Mucosa of stomach (tissue), 1 donor: Measurements from ENCODE around the gene PEAK3.

ENCODE experiments used
- H3K27me3 ChIP-seq: one replicate; pipeline ENCODE4 v1.7.0; 2013; ENCODE audit warnings: mild to moderate bottlenecking, low read length; ENCODE audit not compliant: control insufficient read depth, insufficient read depth
- H3K36me3 ChIP-seq: one replicate; pipeline ENCODE4 v1.7.0; 2013; ENCODE audit warnings: low read length; ENCODE audit not compliant: control insufficient read depth, insufficient read depth
- H3K4me1 ChIP-seq: one replicate; pipeline ENCODE4 v1.7.0; 2013; ENCODE audit warnings: mild to moderate bottlenecking, low read length; ENCODE audit not compliant: control insufficient read depth, insufficient read depth
- H3K4me3 ChIP-seq: one replicate; pipeline ENCODE4 v1.7.0; 2013; ENCODE audit warnings: low read length
- H3K9ac ChIP-seq: one replicate; pipeline ENCODE4 v1.7.0; 2013; ENCODE audit warnings: mild to moderate bottlenecking, low read length, moderate library complexity
- H3K9me3 ChIP-seq: one replicate; pipeline ENCODE4 v1.7.0; 2013; ENCODE audit warnings: mild to moderate bottlenecking, low read length, moderate library complexity; ENCODE audit not compliant: control insufficient read depth
- donor health status: Pancreatic carcinoma.

The PEAK3 gene

GRCh38 chr19:2309734-2310362, 27.9 kb upstream of the PEAK3 start:
- Histone ChIP-seq H3K9me3 (no peaks in the 10 kb centered on the region), H3K9ac (no peak overlapping the region), H3K36me3 (no peaks in the 10 kb centered on the region), H3K27me3 (peaks cover 56% of the 10 kb centered on the region), H3K4me1 (no peaks in the 10 kb centered on the region), H3K4me3 (no peak overlapping the region)

DNA sequence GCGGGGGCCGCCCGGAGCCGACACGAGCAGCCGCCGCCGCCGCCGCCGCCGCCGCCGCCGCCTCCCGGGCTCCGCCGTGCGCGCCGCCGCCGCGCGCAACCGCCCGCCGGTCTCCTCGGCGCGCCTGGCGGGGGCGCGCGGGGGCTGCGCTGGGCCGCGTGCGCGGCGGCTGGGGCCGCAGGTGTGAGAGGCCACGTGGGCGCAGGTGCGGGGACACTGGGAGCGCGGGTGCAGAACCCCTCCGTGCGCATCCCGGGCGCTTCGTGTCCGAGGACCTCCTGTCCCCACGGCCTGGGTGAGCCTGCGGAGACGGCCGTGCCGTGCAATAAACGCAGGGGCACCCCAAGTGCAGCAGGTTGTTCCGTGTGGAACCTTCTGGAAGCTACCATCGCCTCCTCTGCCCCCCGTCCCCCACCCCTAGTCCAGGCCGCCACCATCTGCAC, 26.2 kb upstream of the PEAK3 start, which contains the start of gene LINGO3:
Gene LINGO3, minus strand, starts transcription at position 41 of the 443 bp plus-strand sequence. CDS start 16,378 bp downstream, outside the sequence.
- Histone ChIP-seq H3K27me3 (peaks cover 64% of the 10 kb centered on the region), H3K9ac (no peak within 1 kb of the TSS), H3K36me3 (no peaks in the 10 kb centered on the region), H3K4me3 (no peak within 1 kb of the TSS), H3K4me1 (no peaks in the 10 kb centered on the region), H3K9me3 (no peaks in the 10 kb centered on the region)

- Histone ChIP-seq H3K27me3 (peaks cover 64% of the 10 kb centered on the region), H3K4me1 (peaks cover 2% of the 10 kb centered on the region), H3K9me3 (no peaks in the 10 kb centered on the region), H3K9ac (no peak overlapping the region), H3K36me3 (no peaks in the 10 kb centered on the region), H3K4me3 (no peak overlapping the region)
Measured at GRCh38 chr19:2307518-2308012, 25.6 kb upstream of the PEAK3 start.

DNA sequence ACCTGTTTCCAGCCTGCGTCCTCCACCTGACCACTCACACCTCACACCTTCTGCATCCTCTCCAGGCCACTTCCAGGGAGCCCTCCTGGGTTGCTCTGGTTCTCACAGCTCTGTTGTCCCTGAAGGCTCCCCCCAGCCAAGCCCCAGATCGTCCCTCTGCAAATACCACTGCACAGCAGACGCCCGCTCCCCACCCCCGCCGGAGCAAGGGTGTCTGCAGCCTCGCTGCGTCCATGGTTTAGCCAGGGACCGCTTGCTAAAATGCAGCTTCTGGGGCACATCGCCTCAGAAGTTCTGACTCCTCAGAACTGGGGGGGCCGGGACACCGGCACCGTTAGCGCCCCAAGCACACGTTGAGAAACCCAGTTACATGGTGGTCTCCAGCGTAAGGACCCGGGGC, 25.0 kb upstream of the PEAK3 start:
- Histone ChIP-seq H3K9me3 (no peaks in the 10 kb centered on the region), H3K36me3 (no peaks in the 10 kb centered on the region), H3K4me3 (no peak overlapping the region), H3K27me3 (peaks cover 64% of the 10 kb centered on the region), H3K9ac (no peak overlapping the region), H3K4me1 (peaks cover 7% of the 10 kb centered on the region)

DNA sequence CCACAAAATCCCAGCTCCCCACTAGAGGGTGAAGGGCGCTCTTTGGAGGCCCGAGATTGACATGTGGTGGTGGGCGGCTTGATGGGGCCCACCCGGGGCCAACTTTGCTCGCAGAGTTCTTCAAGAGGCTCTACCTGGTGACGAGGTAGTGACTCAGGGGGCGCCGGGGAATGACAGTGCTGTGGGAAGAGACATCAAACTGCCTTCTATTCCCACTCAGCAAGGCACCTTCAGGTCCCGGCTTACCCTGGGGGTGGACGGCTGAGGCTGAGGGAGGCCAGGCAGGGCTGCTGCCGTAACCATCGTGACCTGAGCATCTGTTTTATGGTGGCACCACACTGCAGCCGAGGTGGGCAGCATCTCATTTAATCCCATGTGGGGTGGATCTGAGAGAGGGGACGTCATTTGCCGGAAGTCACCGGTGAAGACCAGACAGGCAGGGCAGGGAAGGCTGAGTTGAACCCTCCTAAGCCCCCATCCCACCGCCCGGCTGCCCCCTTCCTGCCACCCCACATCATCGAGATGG, 24.4 kb upstream of the PEAK3 start:
- Histone ChIP-seq H3K27me3 (peaks cover 65% of the 10 kb centered on the region), H3K9me3 (no peaks in the 10 kb centered on the region), H3K9ac (no peak overlapping the region)

GRCh38 chr19:2305452-2306280, 23.7 kb upstream of the PEAK3 start:
- peaks cover 7% of the 10 kb centered on the region for H3K4me1 ChIP-seq
- H3K4me3 ChIP-seq = no peak overlapping the region
- H3K9me3 ChIP-seq = no peaks in the 10 kb centered on the region
- no peak overlapping the region for H3K9ac ChIP-seq
- H3K36me3 ChIP-seq = no peaks in the 10 kb centered on the region
- peaks cover 69% of the 10 kb centered on the region for H3K27me3 ChIP-seq

More for the DNA sequence above, 24.4 kb upstream of the PEAK3 start:
- Histone ChIP-seq H3K4me1 (peaks cover 7% of the 10 kb centered on the region), H3K36me3 (no peaks in the 10 kb centered on the region), H3K4me3 (no peak overlapping the region)

DNA sequence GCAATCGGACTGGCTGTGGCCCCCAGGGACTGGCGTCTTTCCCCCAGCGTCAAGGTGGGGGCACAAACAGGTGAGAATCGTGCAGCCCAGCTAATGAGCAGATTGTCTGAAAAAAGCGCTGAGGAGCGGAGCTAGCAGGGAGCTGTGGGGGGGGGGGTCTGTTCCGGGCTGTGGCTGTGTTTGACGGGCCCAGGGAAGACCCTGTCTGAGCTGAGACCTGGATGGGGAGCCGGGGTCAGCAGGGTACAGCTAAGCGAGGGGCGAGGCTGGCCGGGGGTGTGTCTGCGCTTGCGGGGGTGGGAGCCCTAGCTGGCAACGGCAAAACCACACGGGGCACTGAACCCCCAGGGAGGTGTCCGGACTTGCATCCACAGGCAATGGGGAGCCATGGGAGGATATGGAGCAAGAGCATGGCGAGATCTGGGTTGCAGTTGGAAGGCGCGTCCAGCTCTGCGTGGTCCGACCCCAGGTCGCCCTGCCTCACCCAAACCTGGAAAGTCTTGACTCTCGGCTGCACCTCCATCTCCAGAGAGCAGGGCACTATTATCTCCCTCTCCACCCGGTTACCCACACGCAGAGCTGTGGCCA, 21.3 kb upstream of the PEAK3 start:
- peaks cover 58% of the 10 kb centered on the region for H3K27me3 ChIP-seq
- no peaks in the 10 kb centered on the region for H3K36me3 ChIP-seq
- no peak overlapping the region for H3K9ac ChIP-seq
- peaks cover 7% of the 10 kb centered on the region for H3K4me1 ChIP-seq
- no peaks in the 10 kb centered on the region for H3K9me3 ChIP-seq
- H3K4me3 ChIP-seq = no peak overlapping the region

- Histone ChIP-seq H3K9me3 (no peaks in the 10 kb centered on the region), H3K4me3 (no peak overlapping the region), H3K4me1 (peaks cover 7% of the 10 kb centered on the region), H3K27me3 (peaks cover 53% of the 10 kb centered on the region), H3K9ac (no peak overlapping the region), H3K36me3 (no peaks in the 10 kb centered on the region)
Measured at GRCh38 chr19:2302319-2303210, 20.6 kb upstream of the PEAK3 start.

DNA sequence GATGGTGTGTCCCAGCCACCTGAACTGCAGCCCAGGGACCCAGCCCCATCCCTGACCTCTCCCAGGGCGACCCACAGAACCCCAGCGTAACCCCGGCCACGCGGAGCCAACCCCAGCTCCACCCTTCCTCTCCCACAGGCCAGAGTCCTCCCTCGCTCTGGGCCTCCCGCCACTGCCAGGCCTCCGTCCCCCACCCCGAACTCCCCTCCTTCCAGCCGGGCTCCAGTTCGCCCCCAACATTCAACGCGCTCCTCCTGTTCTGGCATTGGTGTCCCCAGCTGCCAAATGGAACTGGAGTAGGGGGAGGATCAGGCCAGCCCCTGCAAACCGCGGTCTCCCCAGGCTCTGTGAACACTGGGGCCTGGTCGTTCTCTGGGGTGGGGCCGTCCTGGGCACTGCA, 18.6 kb upstream of the PEAK3 start:
- H3K9ac ChIP-seq = no peak overlapping the region
- H3K4me3 ChIP-seq = no peak overlapping the region
- peaks cover 7% of the 10 kb centered on the region for H3K4me1 ChIP-seq
- H3K27me3 ChIP-seq = peaks cover 42% of the 10 kb centered on the region
- no peaks in the 10 kb centered on the region for H3K36me3 ChIP-seq
- H3K9me3 ChIP-seq = no peaks in the 10 kb centered on the region

GRCh38 chr19:2296141-2296540, 14.2 kb upstream of the PEAK3 start:
- Histone ChIP-seq H3K4me3 (no peak overlapping the region), H3K27me3 (peaks cover 49% of the 10 kb centered on the region), H3K36me3 (no peaks in the 10 kb centered on the region), H3K9ac (no peak overlapping the region), H3K4me1 (peaks cover 2% of the 10 kb centered on the region), H3K9me3 (no peaks in the 10 kb centered on the region)

- peaks cover 10% of the 10 kb centered on the region for H3K4me1 ChIP-seq
- H3K36me3 ChIP-seq = no peaks in the 10 kb centered on the region
- no peak overlapping the region for H3K9ac ChIP-seq
- H3K4me3 ChIP-seq = no peak overlapping the region
- no peaks in the 10 kb centered on the region for H3K9me3 ChIP-seq
- H3K27me3 ChIP-seq = peaks cover 53% of the 10 kb centered on the region
Measured at GRCh38 chr19:2294687-2295335, 12.8 kb upstream of the PEAK3 start.
